Measurements from ENCODE around the gene KREMEN2. TPM values are rescaled to one million over a fixed set of nuclear protein-coding genes. Genes with fewer than 3 reads are reported as not detected.

KREMEN2 gene
- total and polyA plus RNA-seq, 9 of the 15 experiments (the other 6 are each of a cell fraction or from before 2014, with no cell fraction given) = 0.04 to 7.7 (median 1.5) TPM; not detected in 1

DNA sequence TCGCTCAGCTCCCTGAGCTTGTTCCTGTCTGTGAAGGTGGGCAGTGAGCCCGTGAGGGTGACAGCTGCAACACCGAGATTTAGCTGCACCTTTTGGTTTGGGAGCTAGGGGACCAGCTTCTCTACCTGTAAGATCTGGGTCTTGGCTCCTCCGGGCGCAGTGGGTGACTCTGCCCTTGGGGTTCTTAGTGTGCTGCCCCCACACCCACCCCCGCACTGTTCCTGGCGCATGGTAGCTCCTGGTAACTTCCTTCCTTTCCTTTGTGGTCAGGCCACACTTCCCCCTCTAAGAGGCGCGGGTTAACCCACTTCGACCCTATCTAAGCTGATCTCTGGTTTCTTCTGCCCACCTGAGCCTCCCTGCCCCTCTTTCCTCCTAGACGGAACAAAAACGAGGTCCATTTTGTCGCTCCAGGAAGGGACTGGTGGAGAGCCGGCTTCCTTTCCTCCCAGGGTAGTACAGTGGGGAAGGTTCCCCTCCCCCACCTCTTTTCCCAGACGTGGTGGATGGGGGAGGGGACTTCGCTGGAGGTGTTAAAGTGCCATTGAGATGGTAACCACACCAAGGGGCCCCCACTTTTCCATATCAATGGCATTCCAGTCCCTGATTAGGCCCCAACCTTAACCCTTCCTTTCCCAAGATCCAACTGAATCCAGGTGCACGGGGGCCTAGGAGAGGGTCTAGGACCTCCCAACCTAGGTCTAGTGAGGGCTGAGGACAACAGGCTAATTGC is 44.0 kb downstream of the KREMEN2 start (continued):
- TF ChIP-seq ATF3 (IDR thresholded peaks at IDR 0.05) (peak; percentile 31; the same call in 1 of the 2 replicates), ATF3 (CRISPR knock-in tag; conservative IDR thresholded peaks at IDR 0.05) (no peak), SMARCA5 (IDR thresholded peaks at IDR 0.05) (0 out of 2 replicates have a peak, but pooled peaks have one; percentile 16), THRAP3 (IDR thresholded peaks at IDR 0.05; ENCODE audit: borderline replicate concordance) (0 out of 2 replicates have a peak, but pooled peaks have one; percentile 24), SPI1 (IDR thresholded peaks at IDR 0.05; ENCODE audit: borderline replicate concordance, low read depth, low read length) (peak; percentile 80), POLR3A (IDR thresholded peaks at IDR 0.05; ENCODE audit: borderline replicate concordance, extremely low read depth, insufficient read depth, insufficient read length) (no peak), TCF7 (IDR thresholded peaks at IDR 0.05; ENCODE audit: borderline replicate concordance) (no peak), ZBTB2 (IDR thresholded peaks at IDR 0.05) (peak; percentile 48; the same call in 1 of the 2 replicates), TOE1 (IDR thresholded peaks at IDR 0.05; ENCODE audit: borderline replicate concordance) (peak; percentile 44; the same call in 1 of the 2 replicates), TOE1 (CRISPR knock-in tag; IDR thresholded peaks at IDR 0.05; ENCODE audit: borderline replicate concordance, low read depth) (no peak), DMBX1 (CRISPR knock-in tag; IDR thresholded peaks at IDR 0.05; ENCODE audit: borderline replicate concordance) (0 out of 2 replicates have a peak, but pooled peaks have one; percentile 28), ZEB2 (IDR thresholded peaks at IDR 0.05) (peak; percentile 80), DEAF1 (CRISPR knock-in tag; IDR thresholded peaks at IDR 0.05) (no peak), MTA3 (IDR thresholded peaks at IDR 0.05; ENCODE audit: borderline replicate concordance) (peak; percentile 82), PYGO2 (tag; IDR thresholded peaks at IDR 0.05) (no peak), STAT5B (CRISPR knock-in tag; IDR thresholded peaks at IDR 0.05) (no peak), ZNF395 (CRISPR knock-in tag; IDR thresholded peaks at IDR 0.05) (peak; percentile 92), SAFB2 (IDR thresholded peaks at IDR 0.05; ENCODE audit: borderline replicate concordance, low read depth, low read length, severe bottlenecking) (no peak), ZSCAN29 (IDR thresholded peaks at IDR 0.05) (no peak)
- TF ChIP-seq, protein P1, sequence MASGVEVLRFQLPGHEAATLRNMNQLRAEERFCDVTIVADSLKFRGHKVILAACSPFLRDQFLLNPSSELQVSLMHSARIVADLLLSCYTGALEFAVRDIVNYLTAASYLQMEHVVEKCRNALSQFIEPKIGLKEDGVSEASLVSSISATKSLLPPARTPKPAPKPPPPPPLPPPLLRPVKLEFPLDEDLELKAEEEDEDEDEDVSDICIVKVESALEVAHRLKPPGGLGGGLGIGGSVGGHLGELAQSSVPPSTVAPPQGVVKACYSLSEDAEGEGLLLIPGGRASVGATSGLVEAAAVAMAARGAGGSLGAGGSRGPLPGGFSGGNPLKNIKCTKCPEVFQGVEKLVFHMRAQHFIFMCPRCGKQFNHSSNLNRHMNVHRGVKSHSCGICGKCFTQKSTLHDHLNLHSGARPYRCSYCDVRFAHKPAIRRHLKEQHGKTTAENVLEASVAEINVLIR (CRISPR knock-in tag; IDR thresholded peaks at IDR 0.05) = no peak
- TF ChIP-seq, protein P2, sequence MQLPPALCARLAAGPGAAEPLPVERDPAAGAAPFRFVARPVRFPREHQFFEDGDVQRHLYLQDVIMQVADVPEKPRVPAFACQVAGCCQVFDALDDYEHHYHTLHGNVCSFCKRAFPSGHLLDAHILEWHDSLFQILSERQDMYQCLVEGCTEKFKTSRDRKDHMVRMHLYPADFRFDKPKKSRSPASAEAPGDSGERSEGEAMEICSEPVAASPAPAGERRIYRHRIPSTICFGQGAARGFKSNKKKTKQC (CRISPR knock-in tag; IDR thresholded peaks at IDR 0.05) = no peak

Measured in K562 (cell line).